HG03196 (cell line): ENCODE results near the gene ALDOC.

ENCODE experiments used
- ATAC-seq: cut with Tn5 transposase; IDR thresholded peaks from one replicate; pipeline ENCODE4 v1.9.1; 2021; ENCODE audit not compliant: unreplicated experiment

ALDOC gene

DNA sequence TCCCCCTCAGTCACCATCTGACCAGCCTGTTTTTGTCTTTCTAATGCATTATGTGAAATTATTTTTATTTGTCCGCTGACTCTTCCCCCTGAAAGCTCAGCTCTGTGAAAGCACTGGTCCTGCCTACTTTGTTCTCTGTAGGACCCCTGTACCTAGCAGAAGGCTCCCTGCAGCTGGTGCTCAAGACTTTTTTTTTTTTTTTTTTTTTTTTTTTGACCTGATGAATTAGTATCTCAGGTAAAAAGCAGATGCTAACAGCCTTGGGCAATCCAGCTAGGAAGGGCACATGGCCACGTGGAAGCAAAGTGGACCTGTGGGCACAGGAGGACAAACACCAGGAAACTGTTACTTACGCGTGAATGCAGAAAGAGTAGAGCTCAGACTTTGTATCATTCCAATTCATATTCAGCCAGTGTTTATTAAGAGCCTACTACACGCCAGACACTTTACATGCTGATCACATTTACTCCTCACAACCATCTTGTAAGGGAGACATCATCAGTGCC lies 23.6 kb downstream of the ALDOC start:
- ATAC-seq = no peak

DNA sequence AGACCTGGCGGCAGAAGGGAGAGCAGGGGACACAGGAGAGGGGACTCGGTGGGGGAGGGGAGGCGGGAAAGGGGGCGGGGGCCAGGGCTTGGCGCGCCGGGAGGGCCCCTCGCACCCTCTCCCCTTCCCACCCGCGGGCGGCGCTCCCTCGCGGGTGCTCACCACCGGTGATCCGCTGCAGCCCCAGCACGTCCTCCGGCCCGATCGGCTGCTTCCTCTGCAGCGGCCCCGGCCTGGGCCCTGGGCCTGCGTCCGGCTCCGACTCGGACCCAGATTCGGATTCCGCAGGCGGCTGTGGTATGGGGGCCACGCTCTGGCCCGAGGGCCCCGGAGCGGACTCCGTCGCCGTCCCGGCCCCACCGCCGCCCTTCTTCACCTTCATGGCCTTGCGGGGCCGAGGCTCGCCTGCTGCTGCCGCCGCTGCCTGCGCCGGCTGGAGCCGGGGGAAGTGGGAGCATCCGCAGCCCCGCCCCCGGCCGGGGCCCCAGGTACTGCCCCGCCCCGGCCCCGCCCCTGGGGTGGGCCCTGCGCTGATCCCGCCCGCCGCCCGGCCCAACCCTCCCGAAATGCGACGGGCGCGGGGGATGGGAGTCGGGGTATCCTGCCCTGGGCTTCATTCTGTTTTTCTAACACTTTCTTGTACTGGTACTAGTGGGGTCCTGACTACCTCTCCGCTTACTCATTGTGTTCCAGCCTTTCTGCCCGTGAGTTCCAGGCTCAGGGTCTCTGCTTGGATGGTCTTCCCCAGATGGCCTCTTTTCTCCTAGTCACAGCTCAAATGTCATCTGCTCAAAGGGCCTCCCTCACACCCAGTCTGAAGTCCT lies 24.3 kb downstream of the ALDOC start, which contains the start of gene UNC119:
Gene UNC119, minus strand, starts transcription at position 449 of the 824 bp plus-strand sequence. Its CDS starts 67 bp downstream, at position 382.
- ATAC-seq = peak; percentile 49

DNA sequence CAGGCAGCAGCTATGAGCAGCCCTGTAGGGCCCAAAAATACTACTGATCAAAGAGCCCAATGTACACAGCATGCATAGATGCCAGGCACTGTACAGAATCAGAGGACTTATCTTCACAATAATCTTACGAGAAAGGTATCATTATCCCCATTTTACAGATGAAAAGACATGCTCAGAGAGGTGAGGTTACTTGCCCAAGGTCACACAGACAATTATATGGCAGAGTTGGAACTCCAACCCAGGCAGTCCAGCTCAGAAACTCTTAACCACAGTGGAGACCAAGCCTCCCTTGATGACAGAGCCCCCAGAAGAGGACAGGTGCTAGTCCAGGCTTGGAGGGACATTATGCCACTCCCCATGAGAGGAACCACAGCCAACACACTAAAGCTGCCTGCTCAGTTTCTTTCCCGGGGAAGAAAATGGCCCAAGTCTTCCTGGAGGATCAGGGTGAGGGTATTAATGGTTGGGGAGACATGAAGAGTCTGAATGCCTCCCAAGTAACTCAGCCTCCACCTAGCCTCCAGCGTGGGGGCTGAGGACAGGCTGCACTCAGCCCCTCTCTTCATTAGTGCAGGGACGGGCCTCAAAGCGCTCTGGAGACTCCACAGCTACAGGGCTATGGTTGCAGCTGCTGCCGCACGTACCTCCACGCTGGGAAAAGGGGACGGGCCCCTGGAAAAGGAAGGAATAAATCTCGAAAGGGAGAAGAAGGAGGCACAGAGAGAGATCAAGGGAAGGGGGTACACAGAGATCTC lies 25.1 kb downstream of the ALDOC start:
- ATAC-seq = no peak

DNA sequence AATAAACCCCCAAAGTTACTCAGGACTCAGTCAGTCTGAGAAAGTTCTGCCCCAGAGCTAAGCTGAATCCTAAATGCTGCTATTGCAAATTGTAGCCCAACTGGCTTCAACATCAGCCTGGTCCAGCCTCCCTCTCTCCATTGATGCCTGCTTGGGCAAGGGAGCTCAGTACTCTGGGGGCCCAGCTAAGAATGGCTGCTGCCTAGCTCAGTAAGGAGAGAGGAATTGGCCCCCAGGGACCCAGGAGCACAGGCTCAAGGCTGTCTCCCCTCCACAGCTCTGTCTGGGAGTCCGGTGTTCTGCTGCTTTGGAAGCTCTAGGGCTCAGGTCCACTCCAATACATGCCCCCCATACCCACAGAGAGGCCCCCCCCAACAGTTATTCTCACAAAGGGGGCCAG lies 25.8 kb downstream of the ALDOC start:
- no peak for ATAC-seq

DNA sequence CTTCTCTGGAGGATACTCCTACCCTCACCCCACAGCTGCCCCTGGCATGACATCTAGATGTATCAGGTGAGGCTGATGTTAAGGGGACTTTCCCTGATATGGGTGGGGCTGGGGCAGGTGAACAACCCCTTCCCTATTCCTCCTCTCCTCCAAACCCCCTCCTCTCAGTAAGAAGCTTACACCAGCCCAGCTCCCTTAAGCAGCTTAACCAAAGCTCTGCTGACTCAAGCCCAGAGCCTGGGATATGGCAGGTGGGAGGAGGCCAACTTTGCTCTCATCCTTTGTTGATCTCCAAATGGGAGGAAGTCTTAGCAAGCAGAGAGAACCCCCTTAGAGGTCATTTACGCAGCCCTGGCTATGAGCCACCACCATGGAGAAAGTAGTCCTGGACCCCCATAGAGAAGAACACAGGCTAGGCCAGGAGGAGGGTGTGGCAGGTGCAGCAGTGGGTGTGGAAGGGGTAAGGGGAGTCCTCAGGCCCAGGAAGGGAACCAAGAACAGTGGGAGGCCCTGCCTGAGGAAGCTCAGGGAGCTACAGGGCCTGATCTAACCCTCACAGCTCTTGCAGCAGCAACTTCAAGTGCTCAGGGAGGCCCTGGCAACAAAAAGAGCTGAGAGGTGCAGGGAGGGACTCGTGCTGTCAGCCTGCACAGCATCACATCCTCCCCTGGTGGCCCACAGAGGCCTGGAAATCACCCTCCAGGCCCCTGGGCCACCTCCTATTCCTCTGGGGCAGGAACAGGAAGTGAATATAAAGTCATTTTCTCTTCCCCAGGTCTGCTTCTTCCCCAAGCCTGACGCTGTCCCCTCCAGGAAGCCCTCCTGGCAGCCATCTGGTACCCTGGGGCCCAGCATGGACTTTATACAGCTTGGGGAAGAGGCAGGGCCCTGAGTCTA lies 27.2 kb downstream of the ALDOC start:
- peak; percentile 35 for ATAC-seq

DNA sequence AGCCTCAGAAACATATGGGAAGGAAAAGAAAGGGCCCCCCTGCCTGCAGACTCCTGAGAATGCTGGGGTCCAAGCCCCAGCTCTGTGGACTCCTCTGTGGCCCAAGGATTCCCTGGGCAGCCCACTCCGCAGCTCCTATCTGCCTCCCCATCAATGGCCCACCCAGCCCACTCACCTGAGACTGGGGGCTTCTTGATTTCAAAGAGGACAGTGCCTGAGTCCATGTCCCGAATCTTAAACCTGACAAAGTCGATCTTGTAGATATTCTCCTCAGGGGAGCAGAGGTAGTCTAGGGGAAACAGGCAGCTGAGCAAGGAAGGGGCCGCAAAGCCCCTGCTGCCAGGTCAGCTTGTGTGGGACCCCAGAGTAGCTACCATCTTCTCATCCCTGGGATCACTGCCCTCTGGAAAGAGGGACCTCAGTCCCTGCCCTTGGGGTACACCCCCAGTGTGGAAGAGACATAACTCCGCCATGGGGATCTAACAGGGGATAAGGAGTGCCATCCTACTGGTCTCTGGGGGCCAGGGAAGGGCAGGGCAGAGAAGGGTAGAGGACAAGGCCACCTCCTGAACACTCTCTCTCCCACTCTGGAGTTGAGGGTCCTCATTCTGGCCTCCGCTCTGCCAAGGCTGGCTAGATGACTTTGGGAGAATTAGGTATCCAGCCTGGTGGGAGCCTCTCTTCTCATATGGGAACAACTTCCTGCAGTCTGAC lies 28.1 kb downstream of the ALDOC start:
- no peak for ATAC-seq

DNA sequence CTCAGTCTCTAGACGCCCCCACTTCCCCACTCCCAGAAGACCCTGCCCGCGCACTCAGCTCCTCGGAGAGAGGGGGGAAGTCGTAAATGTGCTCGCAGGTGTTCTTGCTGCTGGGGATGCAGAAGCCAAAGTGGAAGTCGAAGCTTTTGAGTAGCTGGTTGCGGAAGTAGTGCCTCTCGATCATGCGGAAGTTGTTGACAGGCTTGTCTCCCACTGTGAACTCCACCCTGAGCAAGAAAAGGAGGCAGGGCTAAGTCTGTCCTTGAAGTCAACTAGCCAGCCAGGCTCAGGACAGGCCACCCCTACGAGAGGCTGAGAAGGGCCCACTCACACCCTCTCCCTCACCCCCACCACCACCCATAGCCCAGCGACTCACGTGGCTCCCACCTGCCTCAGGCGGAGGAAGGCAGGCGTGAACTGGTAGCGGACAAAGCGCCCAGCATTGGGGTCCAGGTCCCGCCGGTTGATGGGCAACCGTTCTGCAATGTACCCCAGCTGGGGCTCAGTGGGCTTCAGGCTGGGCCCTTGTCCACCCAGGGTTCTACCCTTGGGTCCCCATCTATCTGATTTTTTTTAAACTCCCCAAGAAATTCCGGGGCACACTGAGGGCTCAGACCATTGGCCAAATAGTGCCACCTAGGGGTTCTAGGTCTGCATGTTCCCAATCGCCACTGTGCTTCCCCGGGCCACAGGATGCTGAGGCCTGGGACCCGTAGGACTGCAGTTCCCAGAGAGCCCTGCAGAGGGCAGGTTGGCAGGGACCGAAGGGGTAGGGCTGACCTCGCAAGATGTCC lies 28.9 kb downstream of the ALDOC start:
- no peak for ATAC-seq

DNA sequence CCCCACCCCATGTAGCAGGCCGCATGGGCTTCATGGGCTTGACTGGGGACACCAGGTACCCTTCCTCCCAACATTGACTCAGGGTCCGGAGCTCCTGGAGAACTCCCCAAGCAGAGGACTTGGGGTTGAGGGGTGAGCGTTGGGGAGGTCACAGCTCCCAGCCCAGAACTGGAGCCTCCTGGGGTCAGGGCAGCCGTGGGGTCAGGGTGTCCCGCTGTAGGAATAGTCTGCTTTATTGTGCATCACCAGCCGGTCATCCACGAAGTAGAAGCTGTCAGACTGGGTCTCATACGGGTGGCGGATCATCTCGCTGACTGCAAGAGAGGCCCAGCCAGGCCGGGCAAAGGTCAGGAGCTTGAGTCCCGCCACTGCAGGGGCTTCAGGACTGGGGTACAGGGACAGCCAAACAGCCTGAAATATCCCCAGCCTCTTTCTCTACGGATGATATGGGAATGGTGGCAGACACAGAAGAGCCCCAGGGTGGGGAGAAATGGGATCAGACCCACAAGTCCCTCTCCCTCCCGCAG lies 29.5 kb downstream of the ALDOC start:
- no peak for ATAC-seq

DNA sequence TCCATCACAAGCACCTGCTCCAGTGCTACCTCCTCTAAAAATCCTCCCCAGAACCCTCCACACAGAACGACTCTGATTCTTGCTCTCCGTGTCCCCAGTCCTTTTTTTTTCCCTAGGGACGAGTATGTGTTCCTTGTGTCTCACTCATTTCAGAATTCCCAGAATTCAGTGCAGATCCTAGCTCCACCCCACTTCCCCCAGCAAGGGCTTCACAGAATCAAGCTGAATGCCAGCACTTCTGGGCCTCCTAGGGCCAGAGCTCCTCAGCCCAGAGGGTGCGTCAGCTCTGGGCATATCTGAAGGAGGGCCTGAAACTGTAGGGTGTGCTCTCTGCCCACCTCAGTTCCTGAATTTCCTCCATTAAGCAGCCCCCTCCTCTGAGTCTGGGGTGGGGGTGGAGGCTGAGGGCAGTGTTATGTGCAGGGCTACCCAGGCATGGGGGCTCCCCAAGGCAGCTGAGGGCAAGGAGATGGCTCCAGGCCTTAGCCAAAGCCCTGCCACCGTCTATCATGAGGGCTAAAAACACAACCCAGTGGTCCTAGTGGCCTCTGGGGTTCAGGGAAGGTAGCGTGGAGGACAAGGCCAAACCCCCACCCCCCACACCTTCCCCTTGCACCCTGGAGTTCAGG lies 30.8 kb downstream of the ALDOC start:
- ATAC-seq = no peak

DNA sequence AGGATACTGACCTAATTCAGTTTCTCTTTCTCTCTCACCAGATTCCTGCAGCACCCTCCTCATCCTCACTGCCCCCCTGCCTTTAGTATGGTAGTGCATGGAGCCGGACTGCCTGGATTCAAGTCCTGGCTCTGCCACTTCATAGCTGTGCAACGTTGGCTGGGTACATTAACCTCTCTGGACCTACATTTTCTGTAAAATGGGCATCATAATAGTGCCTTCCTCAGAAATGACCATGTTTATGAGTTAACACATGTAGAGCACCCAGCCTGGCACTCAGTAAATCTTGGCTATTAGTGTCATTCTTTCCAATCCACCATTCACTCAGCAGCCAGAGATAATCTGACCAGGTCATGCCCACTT lies 31.6 kb downstream of the ALDOC start:
- ATAC-seq = no peak

DNA sequence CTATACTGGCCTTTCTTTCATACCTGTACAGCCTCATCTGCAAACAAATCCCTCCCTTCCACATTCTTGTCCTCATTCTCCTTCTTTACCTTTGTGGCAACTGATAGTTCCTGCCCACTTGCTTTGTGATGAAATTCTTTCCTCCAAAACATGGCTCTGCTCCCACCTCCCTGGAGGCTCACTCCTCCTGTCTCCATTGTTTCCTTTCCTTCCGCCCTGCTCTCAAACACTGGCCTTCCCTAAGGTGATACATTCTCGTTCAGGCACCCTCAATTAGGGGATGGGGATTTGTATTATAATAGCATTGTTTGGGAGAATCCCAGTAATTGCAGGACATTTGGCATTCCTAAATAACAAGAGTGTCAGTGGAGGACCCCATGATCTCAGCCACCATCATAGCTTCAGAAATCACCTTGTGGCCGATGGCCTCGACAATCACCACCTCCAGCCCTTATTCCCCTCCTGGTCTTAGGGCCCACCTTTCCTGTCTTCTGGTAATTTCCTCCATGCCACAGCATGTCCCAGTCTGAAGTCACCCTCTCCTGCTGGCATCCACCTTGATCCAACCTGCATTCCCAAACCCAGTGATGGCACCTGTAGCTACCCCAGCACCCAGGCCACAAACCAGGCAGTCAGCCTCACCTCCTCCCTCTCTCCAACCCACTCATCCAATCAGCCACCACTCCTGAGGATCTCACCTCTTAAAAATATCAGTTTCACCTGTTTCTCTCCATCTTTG lies 32.1 kb downstream of the ALDOC start:
- no peak for ATAC-seq

DNA sequence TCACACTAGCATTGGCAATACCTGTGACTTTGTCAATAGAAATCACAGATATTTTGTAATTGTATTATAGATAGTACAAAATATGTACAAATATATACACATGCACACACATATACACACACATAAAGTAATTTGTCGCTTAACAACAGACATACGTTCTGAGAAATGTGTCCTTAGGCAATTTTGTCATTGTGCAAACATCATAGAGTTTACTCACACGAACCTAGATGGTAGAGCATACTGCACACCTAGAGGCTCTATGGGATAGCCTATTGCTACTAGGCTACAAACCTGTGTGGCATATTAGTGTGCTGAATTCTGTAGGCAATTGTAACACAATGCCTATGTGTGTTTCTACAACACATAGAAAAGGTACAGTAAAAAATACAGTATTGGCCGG lies 35.3 kb downstream of the ALDOC start:
- ATAC-seq = no peak

DNA sequence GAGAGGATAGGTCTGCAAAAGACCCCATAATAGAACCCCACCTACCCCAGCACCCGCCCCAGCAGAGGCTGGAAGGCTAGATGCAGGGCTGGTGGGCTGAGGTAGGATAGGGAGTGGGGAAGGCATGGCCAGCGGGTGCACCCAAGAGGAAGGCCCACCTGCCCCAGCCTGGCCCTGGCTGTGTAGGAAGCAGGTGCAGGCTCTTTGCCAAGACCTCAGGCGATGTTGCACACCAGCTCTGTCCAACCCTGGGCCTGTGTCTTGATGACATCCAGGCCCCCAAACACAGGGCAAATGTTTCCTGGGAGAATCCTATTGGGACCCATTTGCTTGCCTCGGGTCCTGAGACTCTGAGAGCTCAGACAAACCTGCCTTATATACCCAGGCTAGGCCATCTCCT lies 36.5 kb downstream of the ALDOC start:
- no peak for ATAC-seq

DNA sequence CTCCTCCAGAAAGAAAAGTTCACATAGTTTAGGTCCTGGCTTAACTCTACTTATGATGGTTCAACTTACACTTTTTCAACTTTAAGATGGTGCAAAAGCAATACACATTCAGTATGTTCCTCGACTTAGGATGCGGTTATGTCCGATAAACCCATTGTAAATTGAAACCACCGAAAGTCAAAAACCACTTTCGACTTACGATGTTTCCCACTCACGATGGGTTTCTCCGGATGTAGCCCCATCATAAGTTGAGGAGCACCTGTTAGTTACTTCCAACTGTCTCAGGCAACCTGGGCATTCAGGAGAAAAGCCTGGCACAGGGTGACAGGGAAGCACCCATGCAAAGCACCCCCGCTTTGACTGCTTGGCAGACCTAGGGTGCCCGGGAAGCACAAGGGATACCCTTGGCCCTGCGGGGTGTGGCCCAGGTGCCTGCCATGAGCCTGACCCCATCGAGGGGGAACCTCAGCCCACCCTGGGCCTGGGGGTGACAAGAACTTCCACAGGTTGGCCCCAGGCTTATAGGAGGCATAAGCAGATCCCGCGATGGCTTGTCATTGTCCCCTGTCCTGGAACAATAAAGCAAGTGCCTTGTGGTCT lies 38.3 kb downstream of the ALDOC start:
- ATAC-seq = no peak

DNA sequence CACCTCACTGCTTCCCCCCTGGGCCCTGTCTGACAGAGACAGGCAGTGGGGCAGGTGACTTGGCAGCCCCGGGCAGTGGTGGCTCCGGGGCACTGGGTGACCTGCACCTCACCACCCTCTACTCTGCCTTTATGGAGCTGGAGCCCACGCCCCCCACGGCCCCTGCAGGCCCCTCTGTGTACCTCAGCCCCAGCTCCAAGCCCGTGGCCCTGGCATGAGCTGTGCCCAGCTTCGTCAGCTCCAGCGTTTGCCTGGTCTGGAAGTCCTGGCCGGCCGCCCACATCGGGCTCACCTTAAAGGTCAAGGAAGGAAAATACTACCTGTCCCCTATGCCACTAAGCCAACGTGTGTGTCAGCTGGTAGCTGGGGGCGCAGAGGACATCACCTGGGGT lies 39.5 kb downstream of the ALDOC start:
- ATAC-seq = no peak

DNA sequence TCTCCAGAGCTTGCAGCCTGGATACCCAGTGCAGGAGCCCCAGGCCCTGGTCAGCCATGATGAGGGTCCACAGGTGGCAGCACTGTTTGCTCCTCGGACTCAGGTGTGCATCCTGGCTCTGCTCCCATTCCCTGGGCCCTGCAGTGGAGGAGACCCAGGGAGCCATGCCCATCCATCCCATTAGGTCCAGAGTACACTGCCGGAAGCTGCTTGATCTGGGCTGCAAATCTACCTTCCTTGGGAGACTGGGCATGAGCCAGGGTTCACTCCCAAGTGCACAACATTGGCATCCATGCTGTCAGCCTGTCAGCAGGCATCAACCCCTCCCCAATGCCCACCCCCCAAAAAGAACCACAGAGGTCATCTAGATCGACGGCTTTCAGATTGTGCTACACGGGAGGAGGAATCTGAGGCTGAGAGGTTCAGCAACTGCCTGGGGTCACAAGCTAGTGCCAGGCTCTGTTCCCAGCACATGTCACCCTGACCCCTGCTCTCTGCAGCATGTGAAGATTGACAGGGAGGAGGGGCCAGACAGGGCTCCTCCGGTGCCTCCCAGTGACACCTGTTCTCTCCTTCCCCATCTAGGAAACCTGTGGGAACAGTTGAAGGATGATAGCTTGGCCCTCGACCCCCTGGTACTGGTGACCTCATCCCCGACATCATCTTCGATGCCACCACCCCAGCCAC lies 40.0 kb downstream of the ALDOC start:
- ATAC-seq = no peak

DNA sequence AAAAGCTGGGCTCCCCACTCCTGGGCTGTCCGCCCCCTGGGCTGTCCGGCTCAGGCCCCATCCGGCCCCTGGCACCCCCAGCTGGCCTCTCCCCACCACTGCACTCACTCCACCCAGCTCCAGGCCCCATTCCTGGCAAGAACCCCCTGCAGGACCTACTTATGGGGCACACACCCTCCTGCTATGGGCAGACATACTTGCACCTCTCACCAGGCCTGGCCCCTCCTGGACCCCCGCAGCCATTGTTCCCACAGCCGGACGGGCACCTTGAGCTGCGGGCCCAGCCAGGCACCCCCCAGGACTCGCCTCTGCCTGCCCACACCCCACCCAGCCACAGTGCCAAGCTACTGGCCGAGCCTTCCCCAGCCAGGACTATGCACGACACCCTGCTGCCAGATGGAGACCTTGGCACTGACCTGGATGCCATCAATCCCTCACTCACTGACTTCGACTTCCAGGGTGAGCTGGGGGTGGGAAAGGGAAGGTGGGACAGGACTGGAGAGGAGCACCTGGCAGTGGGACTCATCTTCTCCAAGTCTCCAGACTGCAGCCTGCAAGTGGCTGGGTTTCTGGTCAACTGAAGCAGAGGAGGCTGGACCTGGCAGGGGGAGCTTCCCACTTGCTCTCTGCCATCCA lies 41.8 kb downstream of the ALDOC start:
- ATAC-seq = no peak
